GM10248 (cell line): Measurements from ENCODE around the gene TXLNG.
A peak's percentile ranks its signal among the peaks of the same experiment; 100 is the strongest.
"Not testable (repeated sequence)": the region's sequence is repeated elsewhere in the genome, so short reads cannot be mapped to it uniquely, and the experiment has no call there.

Experiments used
- CTCF ChIA-PET: fragments of 300-600 bp; sonication (Branson Sonifier 250); formaldehyde crosslinking; extraction: SDS; loops from one replicate; lab custom pipeline; 2021; ENCODE audit warnings: antibody characterized with exemption; lab: Yijun Ruan, JAX
- POLR2A ChIA-PET: fragments of 350-650 bp; sonication (Branson Sonifier 250); formaldehyde crosslinking; extraction: SDS; loops from one replicate; lab custom pipeline; 2020; ENCODE audit warnings: antibody characterized with exemption; lab: Yijun Ruan, JAX
- DNase-seq: peaks from one replicate; pipeline ENCODE4 v3.0.0; 2012; ENCODE audit errors: extremely low spot score
- CTCF ChIP-seq: IDR thresholded peaks from 2 replicates; pipeline ENCODE4 v1.5.1; 2012; ENCODE audit warnings: mild to moderate bottlenecking, low read depth; ENCODE audit errors: extremely low read depth, missing control alignments, control extremely low read depth

The TXLNG gene

GRCh38 chrX:16783452-16783851, 2.8 kb upstream of the TXLNG start:
- no peak for DNase-seq
- no peak for TF ChIP-seq CTCF
- CTCF ChIA-PET: no interaction called here
- POLR2A ChIA-PET: no interaction called here

- DNase-seq, CTCF ChIA-PET, POLR2A ChIA-PET: not testable (repeated sequence)
These were observed 1.8 kb upstream of the TXLNG start for GRCh38 chrX:16784440-16784839.

GRCh38 chrX:16785247-16786138, 773 bp upstream of the TXLNG start:
- DNase-seq: no peak
- CTCF ChIA-PET: no interaction called here
- POLR2A ChIA-PET: no interaction called here
- TF ChIP-seq CTCF: no peak

GRCh38 chrX:16786791-16787735, 797 bp downstream of the TXLNG start:
- ChIA-PET CTCF (no interaction called here), POLR2A (no interaction called here)
- TF ChIP-seq CTCF: no peak
- peak; percentile 46 for DNase-seq

- ChIA-PET POLR2A (no interaction called here), CTCF (no interaction called here)
- DNase-seq: no peak
- no peak for TF ChIP-seq CTCF
These were observed 2.2 kb downstream of the TXLNG start for GRCh38 chrX:16788477-16788876.

- no peak for TF ChIP-seq CTCF
- ChIA-PET CTCF (no interaction called here), POLR2A (no interaction called here)
- no peak for DNase-seq
These were observed 10.0 kb downstream of the TXLNG start for GRCh38 chrX:16796298-16796697.
